Ishikawa (cell line): ENCODE data around the gene ANKRD52.

Source experiments
- CEBPB ChIP-seq: IDR thresholded peaks from 2 replicates; pipeline ENCODE4 v1.6.1; 2012
- CREB1 ChIP-seq: IDR thresholded peaks from 2 replicates; pipeline ENCODE4 v1.6.1; 2012; ENCODE audit warnings: low read depth
- EGR1 ChIP-seq: IDR thresholded peaks from 2 replicates; pipeline ENCODE4 v1.6.1; 2012
- EP300 ChIP-seq: IDR thresholded peaks from 2 replicates; pipeline ENCODE4 v1.6.1; 2012; ENCODE audit warnings: borderline replicate concordance
- FOXM1 ChIP-seq: IDR thresholded peaks from 2 replicates; pipeline ENCODE4 v1.6.1; 2012; ENCODE audit warnings: low read depth, borderline replicate concordance
- NFIC ChIP-seq: IDR thresholded peaks from 2 replicates; pipeline ENCODE4 v1.6.1; 2012
- RAD21 ChIP-seq: IDR thresholded peaks from 2 replicates; pipeline ENCODE4 v1.6.1; 2012; ENCODE audit warnings: low read depth
- TAF1 ChIP-seq: IDR thresholded peaks from 2 replicates; pipeline ENCODE4 v1.6.1; 2012; ENCODE audit warnings: low read depth, mild to moderate bottlenecking
- TCF12 ChIP-seq: IDR thresholded peaks from 2 replicates; pipeline ENCODE4 v1.6.1; 2012; ENCODE audit warnings: low read depth
- TEAD4 ChIP-seq: IDR thresholded peaks from 2 replicates; pipeline ENCODE4 v1.6.1; 2012
- USF1 ChIP-seq: IDR thresholded peaks from 2 replicates; pipeline ENCODE4 v1.6.1; 2012
- YY1 ChIP-seq: IDR thresholded peaks from 2 replicates; pipeline ENCODE4 v1.6.1; 2012; ENCODE audit warnings: low read depth
- ZBTB7A ChIP-seq: IDR thresholded peaks from 2 replicates; pipeline ENCODE4 v1.6.1; 2012; ENCODE audit warnings: low read depth
- TF ChIP-seq, protein P1 (sequence below): IDR thresholded peaks from 2 replicates; pipeline ENCODE4 v1.6.1; 2012
- TF ChIP-seq, protein P2 (sequence below): IDR thresholded peaks from 2 replicates; pipeline ENCODE4 v1.6.1; 2012; ENCODE audit warnings: low read depth, mild to moderate bottlenecking

ANKRD52 gene

DNA sequence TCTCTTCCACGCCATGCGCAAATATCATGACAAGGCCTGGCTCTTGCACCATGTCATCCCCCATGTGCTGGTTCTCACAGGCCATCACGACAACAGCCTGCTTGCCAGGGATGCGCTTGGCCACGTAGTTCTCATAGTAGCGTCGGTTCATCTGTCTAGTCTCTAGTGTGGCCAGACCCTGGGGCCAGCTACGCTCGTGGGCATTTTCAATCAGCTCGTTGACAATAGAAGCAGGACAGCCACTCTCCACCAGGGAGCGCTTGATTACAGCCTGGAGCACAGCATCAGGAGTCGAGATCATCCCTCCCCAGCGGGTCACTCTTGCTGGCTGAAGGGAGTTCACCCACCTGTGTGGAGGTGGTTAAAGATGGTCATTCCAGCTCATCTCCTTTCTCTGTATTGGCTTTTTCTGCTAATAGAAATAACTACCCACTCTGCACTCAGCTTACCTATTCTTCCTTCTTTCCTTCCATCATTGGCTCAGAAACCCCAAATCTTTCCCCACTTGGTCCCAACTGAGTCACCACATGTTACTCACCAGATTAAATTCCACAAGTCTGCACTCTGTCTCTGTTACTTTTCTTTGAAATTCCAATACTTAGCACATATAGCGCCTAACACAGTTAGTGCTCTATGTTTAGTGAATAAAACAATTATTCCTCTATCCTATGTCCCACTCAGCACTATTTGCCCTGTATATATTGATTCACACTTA is 51.6 kb downstream of the ANKRD52 start:
- peak; percentile 67 for TF ChIP-seq RAD21
- TF ChIP-seq FOXM1, result no peak
- no peak for TF ChIP-seq YY1
- TF ChIP-seq TEAD4, result no peak
- no peak for TF ChIP-seq ZBTB7A
- no peak for TF ChIP-seq CREB1
- TF ChIP-seq TAF1, result no peak
- TF ChIP-seq USF1, result no peak
- TF ChIP-seq, protein P1, sequence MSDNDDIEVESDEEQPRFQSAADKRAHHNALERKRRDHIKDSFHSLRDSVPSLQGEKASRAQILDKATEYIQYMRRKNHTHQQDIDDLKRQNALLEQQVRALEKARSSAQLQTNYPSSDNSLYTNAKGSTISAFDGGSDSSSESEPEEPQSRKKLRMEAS, result no peak

- TF ChIP-seq ZBTB7A, result no peak
- TF ChIP-seq CREB1, result no peak
- TF ChIP-seq NFIC, result no peak
- no peak for TF ChIP-seq EGR1
- TF ChIP-seq TCF12, result no peak
- TF ChIP-seq RAD21, result no peak
- TF ChIP-seq, protein P2, sequence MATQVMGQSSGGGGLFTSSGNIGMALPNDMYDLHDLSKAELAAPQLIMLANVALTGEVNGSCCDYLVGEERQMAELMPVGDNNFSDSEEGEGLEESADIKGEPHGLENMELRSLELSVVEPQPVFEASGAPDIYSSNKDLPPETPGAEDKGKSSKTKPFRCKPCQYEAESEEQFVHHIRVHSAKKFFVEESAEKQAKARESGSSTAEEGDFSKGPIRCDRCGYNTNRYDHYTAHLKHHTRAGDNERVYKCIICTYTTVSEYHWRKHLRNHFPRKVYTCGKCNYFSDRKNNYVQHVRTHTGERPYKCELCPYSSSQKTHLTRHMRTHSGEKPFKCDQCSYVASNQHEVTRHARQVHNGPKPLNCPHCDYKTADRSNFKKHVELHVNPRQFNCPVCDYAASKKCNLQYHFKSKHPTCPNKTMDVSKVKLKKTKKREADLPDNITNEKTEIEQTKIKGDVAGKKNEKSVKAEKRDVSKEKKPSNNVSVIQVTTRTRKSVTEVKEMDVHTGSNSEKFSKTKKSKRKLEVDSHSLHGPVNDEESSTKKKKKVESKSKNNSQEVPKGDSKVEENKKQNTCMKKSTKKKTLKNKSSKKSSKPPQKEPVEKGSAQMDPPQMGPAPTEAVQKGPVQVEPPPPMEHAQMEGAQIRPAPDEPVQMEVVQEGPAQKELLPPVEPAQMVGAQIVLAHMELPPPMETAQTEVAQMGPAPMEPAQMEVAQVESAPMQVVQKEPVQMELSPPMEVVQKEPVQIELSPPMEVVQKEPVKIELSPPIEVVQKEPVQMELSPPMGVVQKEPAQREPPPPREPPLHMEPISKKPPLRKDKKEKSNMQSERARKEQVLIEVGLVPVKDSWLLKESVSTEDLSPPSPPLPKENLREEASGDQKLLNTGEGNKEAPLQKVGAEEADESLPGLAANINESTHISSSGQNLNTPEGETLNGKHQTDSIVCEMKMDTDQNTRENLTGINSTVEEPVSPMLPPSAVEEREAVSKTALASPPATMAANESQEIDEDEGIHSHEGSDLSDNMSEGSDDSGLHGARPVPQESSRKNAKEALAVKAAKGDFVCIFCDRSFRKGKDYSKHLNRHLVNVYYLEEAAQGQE, result no peak
- TF ChIP-seq USF1, result no peak
- TF ChIP-seq TEAD4, result no peak
- no peak for TF ChIP-seq EP300
- TF ChIP-seq TAF1, result no peak
- TF ChIP-seq YY1, result no peak
- TF ChIP-seq FOXM1, result no peak
- TF ChIP-seq CEBPB, result no peak
- TF ChIP-seq, protein P1, result no peak
Measured at GRCh38 chr12:56205445-56205844, 52.7 kb downstream of the ANKRD52 start.

DNA sequence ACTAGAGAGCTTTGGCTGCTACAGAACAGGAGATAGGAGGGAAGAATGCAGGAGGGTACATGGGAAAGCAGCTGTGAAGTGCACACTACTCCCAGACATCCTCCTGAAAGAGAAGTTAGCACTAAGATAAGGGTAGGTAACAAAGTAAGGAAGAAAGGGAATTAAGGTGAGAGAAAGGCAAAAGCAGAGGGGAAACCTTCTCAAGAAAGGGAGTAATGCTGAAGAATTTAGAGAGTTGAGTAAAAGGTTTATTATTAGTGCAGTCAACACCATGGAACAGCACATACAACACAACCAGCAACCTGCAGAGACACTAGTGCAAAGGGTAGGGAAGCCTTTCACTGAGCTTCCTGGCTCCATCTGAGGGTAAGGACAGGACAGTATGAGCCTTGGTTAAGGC is 53.9 kb downstream of the ANKRD52 start:
- TF ChIP-seq USF1, result no peak
- no peak for TF ChIP-seq CEBPB
- no peak for TF ChIP-seq NFIC
- TF ChIP-seq EP300, result no peak
- no peak for TF ChIP-seq EGR1
- TF ChIP-seq CREB1, result no peak
- TF ChIP-seq, protein P2, result no peak
- TF ChIP-seq TCF12, result no peak
- no peak for TF ChIP-seq ZBTB7A
- TF ChIP-seq TAF1, result no peak
- no peak for TF ChIP-seq FOXM1
- TF ChIP-seq YY1, result no peak
- TF ChIP-seq RAD21, result no peak
- TF ChIP-seq, protein P1, result no peak
- TF ChIP-seq TEAD4, result no peak

DNA sequence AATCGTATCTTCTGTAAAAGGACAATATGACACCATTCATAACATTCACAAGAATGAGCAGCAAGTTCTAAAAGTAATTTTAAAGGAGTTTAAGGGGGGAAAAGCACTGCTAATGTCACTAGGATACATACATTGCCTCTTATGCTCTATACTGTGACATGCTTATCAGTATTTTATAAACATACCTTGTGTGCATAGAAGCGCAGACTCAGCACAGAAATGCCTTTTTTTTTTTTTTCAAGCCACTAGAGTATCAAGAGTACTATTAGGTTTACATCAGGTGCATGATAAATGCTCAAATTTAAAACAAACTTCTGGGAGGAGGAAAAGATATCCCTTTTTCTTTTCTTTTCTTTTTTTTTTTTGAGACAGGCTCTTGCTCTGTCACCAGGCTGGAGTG is 55.3 kb downstream of the ANKRD52 start:
- TF ChIP-seq TEAD4 (no peak), TCF12 (no peak), NFIC (no peak), EP300 (no peak), EGR1 (no peak), YY1 (no peak), ZBTB7A (no peak), CEBPB (no peak), RAD21 (no peak), USF1 (no peak), CREB1 (no peak)
- TF ChIP-seq, protein P2, result no peak
